Measurements from ENCODE around the gene FBXO11.
"Not testable (repeated sequence)": the region's sequence is repeated elsewhere in the genome, so short reads cannot be mapped to it uniquely, and the experiment has no call there.

FBXO11 gene

DNA sequence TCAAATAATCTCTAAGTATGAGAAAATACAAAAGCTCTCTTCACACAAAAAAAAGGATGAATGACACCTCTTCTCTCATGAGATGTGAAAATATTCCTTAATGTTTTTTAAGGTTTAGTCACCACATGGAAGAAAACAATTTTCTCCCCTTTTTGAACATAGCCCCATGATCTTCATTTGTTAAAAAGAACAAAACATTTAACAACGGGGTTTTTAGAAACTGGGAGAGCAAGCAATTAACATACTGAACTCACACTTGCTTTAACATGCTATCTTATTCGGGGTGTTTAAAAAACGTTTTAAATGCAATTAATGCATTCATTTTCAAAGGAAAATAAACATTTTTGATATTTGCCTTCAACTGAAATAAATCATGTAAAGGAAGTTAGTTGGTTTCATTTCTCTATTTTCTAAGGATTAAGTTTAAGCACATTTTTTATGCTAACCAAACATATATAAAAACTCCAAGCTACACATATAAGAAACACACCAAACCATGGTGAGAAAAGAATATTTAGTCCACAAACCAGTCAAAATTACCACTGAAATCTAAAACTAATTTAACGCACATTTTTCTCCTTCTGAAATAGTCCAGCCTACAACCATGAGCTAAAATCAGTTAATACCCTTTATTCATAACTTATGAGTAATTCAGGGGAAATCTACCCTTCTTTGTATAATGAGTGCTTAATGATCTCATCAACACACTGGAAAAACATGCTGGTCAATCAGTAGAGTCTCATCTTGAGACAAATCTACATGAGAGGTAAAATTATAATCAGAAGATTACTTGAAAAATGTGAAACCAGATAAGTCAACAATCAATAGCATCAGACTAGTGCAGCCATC lies 8.2 kb downstream of the FBXO11 start:
- no peak for DNase-seq

GRCh38 chr2:47897191-47897882 lies 9.0 kb downstream of the FBXO11 start:
- not testable (repeated sequence) for DNase-seq

DNA sequence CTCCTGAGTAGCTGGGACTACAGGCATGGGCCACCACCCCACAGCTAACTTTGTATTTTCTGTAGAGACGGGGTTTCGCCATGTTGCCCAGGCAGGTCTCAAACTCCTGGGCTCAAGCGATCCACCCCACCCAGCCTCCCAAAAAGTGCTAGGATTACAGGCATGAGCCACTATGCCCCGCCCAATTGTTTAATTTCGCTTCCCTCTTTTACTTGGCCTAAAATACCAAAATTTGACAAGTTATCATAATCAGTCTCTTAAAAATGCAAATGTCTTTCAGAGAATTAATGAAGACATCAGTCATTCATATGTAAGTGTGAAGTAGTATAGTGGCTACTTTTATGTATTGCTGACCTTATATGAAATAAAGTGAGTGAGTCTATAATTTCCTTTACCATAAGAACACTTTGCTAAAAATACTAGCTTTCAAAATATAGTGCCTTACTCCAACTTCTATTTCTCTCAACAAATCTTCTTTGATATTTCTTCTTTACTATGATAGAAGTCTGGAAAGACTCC lies 9.8 kb downstream of the FBXO11 start:
- DNase-seq: no peak

DNA sequence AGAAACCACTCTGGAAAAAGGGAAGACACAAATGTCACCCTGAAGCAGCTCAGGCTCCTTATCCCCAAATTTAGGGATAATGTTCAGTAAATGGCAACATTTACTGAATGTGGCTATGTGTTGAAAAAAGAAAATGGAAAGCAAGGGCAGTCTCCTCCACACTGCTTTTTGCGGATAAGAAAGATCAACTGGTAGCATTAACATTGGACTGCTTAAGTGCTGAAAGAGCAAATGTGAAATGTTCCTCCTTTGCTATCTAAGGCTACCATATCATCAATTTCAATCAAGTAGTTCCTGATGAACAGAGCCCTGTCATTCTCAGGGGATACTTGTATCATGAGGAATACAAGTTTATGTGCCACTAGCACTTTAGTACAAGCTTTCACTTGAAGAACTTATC lies 12.5 kb downstream of the FBXO11 start:
- no peak for DNase-seq

DNA sequence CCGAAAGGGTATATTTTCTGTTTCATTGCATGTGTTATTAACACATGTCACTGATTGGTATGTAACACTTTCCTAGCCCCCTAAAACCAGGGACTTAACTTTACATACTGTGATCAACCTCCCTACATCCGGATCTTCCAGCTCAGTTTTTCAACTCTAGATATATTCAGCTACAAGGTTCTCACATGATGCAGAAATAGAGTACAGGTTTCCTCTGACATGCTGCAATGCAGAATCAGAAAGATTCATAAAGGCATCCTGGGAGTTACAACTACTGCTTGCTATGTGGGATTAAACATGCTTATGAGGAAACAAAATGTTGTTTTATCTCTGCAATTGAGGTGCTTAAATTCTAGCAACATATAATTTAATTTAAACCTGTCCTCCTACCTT lies 14.0 kb downstream of the FBXO11 start:
- DNase-seq: no peak

GRCh38 chr2:47891369-47892337 lies 14.6 kb downstream of the FBXO11 start:
- DNase-seq: no peak

DNA sequence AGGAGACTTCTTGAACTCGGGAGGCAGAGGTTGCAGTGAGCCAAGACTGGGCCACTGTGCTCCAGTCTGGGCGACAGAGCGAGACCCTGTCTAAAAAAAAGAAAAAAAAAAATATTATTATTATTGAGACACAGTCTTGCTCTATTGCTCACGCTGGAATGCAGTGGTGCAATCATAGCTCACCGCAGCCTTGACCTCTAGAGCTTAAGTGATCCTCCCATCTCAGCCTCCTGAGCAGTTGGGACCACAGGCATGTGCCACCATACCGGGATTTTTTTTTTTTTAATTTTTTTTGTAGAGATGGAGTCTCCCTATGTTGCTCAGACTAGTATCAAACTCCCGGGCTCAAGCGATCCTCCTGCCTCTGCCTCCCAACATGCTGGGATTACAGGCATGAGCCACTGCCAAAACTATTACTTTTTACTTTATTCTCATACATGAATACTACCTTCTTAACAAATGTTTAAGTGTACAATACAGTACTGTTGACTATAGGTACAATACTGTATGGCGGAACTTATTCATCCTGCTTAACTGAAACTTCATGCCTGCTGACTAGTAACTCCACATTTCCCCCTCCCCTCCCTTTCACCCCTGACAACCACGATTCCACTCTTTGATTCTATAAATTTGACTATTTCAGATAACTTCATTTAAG lies 15.5 kb downstream of the FBXO11 start:
- DNase-seq: no peak

- DNase-seq: peak; percentile 28 to 69
These were observed 17.6 kb downstream of the FBXO11 start for GRCh38 chr2:47888581-47889280.

GRCh38 chr2:47876912-47877311 lies 29.4 kb downstream of the FBXO11 start:
- DNase-seq: no peak

DNA sequence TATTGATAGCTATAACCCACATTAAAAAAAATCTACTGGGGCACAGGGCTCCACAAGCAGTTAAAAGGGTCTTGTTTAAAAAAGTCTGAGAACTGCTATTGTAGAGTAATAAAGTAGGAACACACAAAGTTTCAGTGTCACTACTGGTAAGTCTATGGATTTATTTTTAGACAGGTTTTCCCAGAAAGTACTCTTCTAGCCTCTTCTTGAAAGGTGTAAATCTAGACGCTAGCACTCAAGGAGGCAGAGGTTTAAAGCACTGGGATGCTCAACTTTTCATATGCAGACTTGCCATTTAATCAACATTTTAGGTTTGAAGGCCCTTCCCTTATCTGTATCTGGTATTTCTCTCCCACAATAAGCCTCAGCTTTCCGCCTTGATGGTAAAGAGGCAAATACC lies 33.4 kb downstream of the FBXO11 start:
- DNase-seq: no peak

DNA sequence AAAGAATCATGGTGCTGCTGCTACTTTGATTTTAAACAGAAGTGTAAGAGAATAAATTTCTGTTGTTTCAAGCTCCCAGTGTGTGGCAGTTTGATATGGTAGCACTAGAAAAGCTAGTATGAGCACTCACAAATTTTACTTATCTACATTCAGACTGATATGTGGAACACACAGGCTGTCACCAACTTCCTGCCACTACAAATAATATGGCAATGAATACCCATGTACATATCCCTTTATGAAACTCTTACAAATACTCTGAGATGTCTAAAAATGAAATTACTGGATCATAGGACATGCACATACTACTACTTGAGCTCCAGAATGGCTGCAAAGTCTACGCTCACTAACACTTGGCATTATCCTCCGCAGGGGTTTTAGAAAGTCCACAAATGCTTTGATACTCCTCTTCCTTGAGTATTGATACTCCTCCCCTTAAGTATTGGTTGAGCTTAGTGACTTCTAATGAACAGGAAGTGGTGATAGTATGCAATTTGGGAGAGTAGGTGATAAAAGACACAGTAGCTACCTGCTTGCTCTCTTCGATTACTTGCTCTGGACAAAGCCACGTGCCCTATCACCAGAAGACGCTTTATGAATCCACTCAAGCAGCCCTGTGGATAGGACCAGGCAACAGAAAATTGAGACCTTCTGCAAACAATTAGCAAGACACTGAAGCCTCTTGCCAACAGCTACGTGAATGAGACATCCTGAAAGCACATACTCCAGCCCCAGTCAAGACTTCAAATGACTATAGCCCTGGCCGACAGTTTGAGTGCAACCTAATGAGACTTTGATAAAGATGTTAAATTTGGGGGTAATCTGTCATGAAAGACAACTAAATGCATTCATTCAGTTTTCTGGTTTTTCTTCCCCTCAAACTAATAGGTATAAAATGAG lies 35.4 kb downstream of the FBXO11 start:
- no peak for DNase-seq

DNA sequence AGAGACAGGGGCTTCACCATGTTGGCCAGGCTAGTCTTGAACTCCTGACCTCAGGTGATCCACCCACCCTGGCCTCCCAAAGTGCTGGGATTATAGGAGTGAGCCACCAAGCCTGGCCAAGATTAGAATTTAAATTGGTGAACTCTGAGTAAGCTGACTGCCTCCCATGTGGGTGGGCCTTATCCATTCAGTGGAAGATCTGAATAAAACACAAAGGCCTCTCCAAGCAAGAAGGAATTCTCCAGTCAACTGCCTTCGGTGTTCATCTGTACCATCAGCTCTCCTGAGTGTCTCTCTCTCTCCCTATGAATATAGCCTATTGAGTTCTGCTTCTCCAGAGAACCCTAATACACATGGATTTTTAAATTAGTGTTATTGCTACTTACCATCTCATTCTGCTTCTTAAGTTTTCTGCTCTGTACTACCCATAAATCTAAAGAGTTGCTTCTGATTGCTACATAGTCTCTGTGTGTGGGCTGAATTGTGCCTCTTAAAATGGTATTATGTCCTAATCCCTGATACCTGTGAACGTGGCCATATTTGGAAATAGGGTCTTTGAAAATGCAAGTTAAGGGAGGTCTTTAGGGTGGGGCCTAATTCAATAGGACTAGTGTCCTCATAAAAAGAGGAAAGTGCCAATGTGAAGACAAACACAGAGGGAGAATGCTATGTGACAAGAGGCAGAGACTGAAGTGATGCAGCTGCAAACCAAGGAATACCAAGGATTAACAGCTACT lies 36.3 kb downstream of the FBXO11 start:
- no peak for DNase-seq

DNA sequence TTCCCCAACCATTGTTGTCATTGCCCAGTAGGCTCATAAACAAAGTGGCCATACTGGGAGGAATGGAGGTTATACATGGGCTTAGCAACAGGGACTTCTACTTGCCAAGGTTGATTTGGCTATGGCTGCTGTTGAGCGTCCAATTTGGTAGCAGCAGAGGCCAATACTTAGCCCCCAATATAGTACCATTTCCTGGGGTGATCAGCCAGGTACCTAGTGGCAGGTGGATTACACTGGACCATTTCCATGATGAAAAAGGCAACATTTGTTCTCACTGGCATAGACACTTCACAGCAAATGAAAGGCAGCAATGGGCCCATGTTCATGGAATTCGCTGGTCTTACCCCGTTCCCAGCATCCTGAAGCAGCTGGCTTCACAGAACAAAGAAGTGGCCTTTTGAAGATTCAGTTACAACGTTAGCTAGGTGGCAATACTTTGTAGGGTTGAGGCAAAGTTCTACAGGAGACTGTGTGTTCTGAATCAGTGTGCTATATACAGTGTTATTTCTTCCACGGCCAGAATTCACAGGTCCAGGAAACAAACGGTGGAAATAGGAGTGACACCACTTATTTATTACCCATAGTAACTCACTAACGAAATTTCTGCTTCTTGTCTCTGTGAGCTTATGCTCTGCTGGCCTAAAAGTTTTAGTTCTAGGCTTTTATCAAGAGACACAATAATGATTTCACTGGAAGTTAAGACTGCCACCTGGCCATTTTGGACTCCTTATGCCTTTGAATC lies 37.5 kb downstream of the FBXO11 start:
- no peak for DNase-seq

- no peak for DNase-seq
These were observed 39.1 kb downstream of the FBXO11 start for GRCh38 chr2:47867205-47867604.

DNA sequence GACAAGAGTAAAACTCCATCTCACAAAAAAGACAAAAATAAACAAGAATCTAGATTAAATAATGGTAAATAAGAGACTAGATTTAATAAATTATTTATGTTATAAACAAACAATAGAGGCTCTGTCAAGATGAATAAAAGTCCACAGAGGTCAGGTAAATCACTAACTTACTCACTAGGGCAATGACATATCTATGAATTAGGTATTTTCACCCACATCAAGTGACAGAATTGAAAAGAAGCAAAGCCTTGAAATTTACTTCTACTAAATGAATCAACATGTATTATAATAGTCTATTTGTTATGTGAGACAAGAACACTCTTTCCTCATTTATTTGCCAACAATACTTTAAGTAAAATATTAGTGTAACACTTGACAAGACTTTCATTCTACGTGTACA lies 41.7 kb downstream of the FBXO11 start:
- DNase-seq: no peak

DNA sequence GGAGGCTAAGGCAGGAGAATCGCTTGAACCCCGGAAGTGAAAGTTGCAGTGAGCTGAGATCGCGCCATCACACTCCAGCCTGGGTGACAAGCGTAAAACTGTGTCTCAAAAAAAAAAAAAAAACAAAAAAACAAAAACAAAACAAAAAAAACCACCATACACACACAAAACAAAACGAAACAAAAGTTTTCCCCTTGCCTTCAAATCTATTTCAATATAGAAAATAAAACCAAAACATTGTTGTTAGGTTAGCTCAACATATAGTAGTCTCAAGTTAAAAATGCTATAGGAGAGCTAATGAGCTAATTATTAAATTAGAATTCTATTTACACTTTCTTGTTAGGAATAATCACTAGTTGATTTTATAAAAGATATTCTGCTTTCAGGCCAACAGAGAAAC lies 43.3 kb downstream of the FBXO11 start:
- no peak for DNase-seq

GRCh38 chr2:47853067-47853777 lies 53.1 kb downstream of the FBXO11 start:
- DNase-seq: not testable (repeated sequence)

GRCh38 chr2:47850198-47850597 lies 56.1 kb downstream of the FBXO11 start:
- DNase-seq: no peak

Measured in CD4-positive, alpha-beta T cell treated with Interferon alpha-2 for 1 hour (primary cell).